ENCODE results near the gene DLG2.

Gene DLG2

GRCh38 chr11:83858694-83859093 is 1768.5 kb downstream of the DLG2 start:
- no peak for DNase-seq (ENCODE audit: low read depth in 3 of 3)

GRCh38 chr11:83855237-83855636 is 1771.9 kb downstream of the DLG2 start:
- DNase-seq (ENCODE audit: low read depth in 3 of 3), result no peak

- no peak for DNase-seq (ENCODE audit: low read depth in 3 of 3)
Measured at GRCh38 chr11:83852775-83853442, 1774.2 kb downstream of the DLG2 start.

DNA sequence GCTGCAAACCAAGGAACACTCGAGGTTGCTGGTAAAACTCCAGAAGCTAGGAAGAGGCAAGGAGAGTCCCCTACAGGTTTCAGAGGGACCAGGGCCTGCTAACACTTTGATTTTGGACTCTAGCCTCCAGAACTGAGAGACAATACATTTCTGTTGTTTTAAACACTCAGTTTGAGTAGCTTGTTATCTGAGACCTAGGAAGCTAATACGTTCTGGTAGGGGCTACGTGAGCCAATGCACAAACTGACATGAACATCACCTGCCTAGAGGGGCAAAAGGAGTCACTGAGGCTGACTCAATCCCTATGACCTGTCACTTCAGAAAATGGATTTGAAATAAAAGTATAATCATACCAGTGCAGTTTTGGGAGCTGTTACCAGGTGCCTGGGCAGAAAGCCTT is 1775.1 kb downstream of the DLG2 start:
- DNase-seq (ENCODE audit: low read depth in 3 of 3), result no peak

- DNase-seq (ENCODE audit: low read depth in 3 of 3), result no peak
Measured at GRCh38 chr11:83847467-83848034, 1779.6 kb downstream of the DLG2 start.

DNA sequence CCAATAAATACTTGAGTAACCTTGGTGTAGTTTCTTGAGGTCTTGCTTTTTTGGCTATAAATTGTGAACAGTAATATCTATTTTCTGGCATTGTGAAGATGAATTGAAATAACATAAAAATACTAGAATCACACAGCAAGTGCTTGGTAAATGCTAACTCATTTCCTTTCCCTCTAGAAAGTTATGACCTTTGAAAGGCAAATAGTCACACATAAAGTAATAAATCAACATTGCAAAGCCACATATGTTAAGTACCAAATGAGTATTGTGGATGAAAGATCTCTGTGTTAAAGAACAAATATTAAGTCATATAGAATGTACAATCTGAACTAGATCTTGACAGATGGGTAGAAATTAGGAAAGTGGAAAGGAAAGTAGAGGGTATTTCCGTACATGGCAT is 1781.3 kb downstream of the DLG2 start:
- DNase-seq (ENCODE audit: low read depth in 3 of 3), result no peak

- no peak for DNase-seq (ENCODE audit: low read depth in 3 of 3)
Measured at GRCh38 chr11:83840326-83840725, 1786.8 kb downstream of the DLG2 start.

DNA sequence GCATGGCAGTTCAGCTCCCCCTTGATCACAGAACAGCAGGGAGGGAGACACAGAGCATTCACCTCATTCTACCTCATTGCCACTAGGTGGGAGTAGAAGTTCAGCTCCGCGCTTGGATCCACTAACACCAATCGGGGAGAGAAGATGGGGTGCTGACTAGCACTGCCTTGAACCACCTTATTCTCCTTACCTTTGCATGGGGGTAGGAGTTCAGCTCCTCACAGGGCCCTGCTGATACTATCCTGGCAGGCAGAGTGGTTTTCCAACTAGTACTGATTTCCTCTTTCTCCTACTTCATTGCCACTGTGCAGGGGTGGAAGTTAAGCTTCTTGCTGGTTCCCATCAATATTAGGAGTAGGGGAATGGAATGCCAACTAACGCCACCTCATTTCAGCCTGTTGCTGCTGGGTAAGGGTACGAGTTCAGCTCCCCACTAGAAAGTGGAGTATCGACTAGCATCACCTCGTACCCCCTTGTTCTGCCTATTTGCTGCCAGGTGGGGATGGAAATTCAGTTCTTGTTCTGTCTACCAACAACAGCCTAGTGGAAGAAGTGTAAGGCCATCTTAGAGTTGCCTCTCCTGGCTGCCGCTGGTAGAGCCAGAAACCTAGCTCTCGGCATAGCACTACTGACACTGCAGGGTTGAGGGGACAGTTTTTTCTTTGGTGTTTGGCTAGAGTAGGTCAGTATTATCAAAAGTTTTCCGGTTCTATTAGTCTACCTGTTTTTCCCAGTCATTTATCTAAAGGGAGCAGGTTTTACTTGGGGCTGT is 1790.1 kb downstream of the DLG2 start:
- no peak for DNase-seq (ENCODE audit: low read depth in 3 of 3)

DNA sequence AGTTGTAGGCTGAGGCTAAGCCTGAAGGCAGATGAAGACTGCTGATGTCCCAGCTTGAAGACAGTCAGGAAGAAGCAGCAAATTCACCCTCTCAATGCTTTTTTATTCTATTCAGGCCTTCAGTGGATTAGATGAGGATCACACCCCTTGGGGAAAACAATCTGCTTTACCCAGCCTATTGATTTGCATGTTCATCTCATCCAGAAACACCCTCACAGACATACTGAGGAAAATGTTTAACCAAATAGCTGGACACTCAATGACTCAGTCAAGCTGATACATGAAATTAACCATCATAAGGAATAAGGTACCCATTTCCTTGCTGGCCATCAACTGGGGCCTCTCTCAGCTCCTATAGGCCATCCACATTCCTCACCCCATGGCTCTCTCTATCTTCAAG is 1791.1 kb downstream of the DLG2 start:
- no peak for DNase-seq (ENCODE audit: low read depth in 3 of 3)

GRCh38 chr11:83835423-83835822 is 1791.7 kb downstream of the DLG2 start:
- DNase-seq (ENCODE audit: low read depth in 3 of 3), result no peak

GRCh38 chr11:83831929-83832328 is 1795.2 kb downstream of the DLG2 start:
- DNase-seq (ENCODE audit: low read depth in 3 of 3), result no peak

GRCh38 chr11:83827940-83828554 is 1799.1 kb downstream of the DLG2 start:
- no peak for DNase-seq (ENCODE audit: low read depth in 3 of 3)

GRCh38 chr11:83827520-83827919 is 1799.6 kb downstream of the DLG2 start:
- no peak for DNase-seq (ENCODE audit: low read depth in 3 of 3)

DNA sequence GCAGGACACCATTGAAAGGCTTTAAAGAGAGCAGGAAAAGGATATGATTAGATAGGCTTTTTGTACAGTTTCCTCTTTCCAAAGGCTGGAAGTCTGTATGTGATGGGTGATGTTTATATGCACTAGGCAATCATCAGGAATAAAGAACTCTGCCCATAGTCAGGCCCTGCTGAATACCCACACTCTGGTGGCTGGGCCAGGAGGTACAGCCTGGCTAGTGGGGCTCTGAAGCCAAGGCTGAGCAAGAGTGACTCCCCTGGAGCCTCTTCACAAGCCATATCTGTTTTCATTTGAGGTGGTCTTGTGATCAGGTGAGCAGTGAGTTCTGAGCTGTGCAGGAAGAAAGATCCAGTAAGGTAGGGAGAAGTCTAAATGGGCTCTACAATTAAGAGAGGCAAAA is 1801.1 kb downstream of the DLG2 start:
- DNase-seq (ENCODE audit: low read depth in 3 of 3), result no peak

GRCh38 chr11:83823461-83824025 is 1803.6 kb downstream of the DLG2 start:
- no peak for DNase-seq (ENCODE audit: low read depth in 3 of 3)

DNA sequence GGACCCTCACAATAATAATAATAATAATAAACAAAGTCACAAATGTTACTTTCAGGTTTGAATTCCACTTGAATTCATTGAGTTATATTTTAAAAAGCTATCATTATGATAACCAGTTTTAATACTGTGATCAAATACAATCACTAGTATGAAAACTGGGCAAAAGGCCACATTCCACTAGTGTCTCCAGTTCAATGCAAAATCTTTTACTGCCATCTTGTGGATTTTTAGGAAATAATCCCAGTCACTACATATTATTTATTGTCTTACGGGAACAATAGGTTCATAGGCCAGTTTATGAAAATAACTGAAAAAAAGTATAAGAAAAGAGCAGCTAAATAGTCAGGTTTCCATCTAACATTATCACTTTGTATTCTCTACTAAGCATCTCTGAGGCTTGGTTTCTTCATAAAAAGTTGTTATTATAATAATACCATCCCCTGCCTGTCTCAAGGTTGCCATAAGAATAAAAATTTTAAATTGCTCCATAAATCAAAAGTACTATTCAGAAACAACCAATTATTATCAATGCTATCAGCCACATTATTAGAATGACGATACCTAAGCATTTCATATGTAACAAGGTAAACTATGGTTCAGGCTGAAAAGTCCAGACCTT is 1807.1 kb downstream of the DLG2 start:
- no peak for DNase-seq (ENCODE audit: low read depth in 3 of 3)

DNA sequence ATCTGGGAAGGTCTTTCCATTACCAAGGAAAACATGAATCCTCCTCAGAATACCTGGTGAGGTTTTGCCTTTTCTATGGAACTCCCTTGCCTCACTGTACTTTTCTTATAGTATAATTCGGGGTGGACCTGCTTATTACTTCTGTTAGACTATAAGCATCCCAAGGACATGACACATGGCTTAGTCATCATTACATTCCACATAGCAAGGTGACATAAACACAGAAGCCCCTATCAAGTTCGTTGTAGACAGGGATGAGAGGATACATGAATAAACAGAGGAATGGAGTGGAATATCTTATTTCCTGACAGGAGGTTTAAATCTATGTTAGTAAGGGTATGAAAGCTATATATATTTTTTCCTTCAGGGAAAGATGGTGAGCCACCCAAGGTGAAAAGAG is 1808.8 kb downstream of the DLG2 start:
- no peak for DNase-seq (ENCODE audit: low read depth in 3 of 3)

GRCh38 chr11:83816572-83817187 is 1810.5 kb downstream of the DLG2 start:
- DNase-seq (ENCODE audit: low read depth in 3 of 3), result no peak

- DNase-seq (ENCODE audit: low read depth in 3 of 3), result no peak
Measured at GRCh38 chr11:83815736-83816135, 1811.4 kb downstream of the DLG2 start.

GRCh38 chr11:83813296-83813695 is 1813.8 kb downstream of the DLG2 start:
- DNase-seq (ENCODE audit: low read depth in 3 of 3), result no peak

DNA sequence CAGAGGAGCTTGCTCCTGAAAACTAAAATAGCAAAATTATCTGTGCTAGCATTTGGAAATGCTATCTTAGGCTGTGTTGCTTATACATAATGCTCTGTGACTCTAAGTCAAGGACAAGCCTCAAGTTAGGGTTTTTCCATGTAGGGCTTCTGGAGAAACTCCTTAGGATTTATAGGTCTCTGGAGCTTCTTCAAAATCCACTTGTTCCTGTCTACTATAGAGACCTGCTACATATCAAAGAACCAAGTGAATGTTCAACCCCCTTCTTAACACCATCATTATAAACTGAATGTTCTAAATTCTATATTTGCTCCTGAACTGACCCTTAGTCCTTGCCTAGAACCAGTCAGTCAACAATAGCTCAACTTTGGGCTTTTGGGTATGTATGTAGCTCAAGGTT is 1817.9 kb downstream of the DLG2 start:
- DNase-seq (ENCODE audit: low read depth in 3 of 3), result no peak
